Measurements from ENCODE around the gene COBL. TPM values are rescaled to one million over a fixed set of nuclear protein-coding genes. Genes with fewer than 3 reads are reported as not detected.

COBL gene
- total RNA-seq, 2 experiments from 2014 or later: not detected

GRCh38 chr7:51034521-51035264, 281.9 kb downstream of the COBL start:
- H3K4me1 Mint-ChIP-seq (ENCODE audit: low read depth): no peaks in the 10 kb centered on the region
- CTCF ChIA-PET: no interaction called here
- POLR2A ChIA-PET: no interaction called here
- H3K27me3 Mint-ChIP-seq: peaks cover 2% of the 10 kb centered on the region
- H3K36me3 Mint-ChIP-seq: no peaks in the 10 kb centered on the region
- H3K27ac Mint-ChIP-seq: no peak overlapping the region
- DNase-seq: no peak
- intact Hi-C loops (cut with micrococcal nuclease): no loop called here
- H3K4me3 Mint-ChIP-seq: no peak overlapping the region
- H3K9me3 Mint-ChIP-seq: no peaks in the 10 kb centered on the region

GRCh38 chr7:51033727-51034520, 282.7 kb downstream of the COBL start:
- CTCF ChIA-PET: no interaction called here
- Mint-ChIP-seq H3K9me3 (no peaks in the 10 kb centered on the region), H3K27me3 (peaks cover 2% of the 10 kb centered on the region), H3K4me1 (ENCODE audit: low read depth) (no peaks in the 10 kb centered on the region), H3K36me3 (no peaks in the 10 kb centered on the region), H3K4me3 (no peak overlapping the region), H3K27ac (no peak overlapping the region)
- intact Hi-C loops (cut with micrococcal nuclease): no loop called here
- DNase-seq: no peak
- POLR2A ChIA-PET: no interaction called here

DNA sequence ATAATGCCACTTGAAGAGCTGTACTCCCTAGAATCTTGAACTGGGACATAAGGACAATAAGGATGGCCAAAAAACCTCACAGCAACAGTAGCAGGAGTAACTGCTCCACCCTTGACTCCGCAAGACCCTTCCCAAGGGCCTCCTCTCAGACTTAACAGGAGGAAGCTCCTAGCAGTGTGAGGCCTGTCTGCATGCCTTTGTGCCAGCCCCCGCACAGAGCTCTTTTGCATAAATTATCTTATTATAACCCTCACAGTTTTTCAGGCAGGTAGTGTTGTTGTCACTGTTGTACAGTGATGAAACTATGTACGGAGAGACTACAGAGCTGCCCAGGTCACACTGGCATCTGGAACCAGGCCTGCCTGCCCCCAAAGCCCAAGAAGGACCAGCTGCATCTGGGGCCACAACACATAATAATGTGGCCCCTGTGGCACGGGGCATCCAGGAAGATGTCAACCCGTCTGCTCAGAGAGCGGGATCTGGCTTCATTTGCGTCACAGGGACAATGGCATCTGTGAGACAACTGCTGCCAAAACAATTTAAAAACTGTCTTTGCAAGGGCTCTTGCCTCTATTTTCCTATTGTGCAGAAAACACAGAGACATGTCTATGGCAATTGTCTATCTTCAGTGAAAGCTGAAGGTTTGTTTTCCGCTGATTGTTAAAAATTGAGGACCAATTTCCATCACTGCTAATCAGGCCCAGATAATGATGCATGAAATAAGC, 284.7 kb downstream of the COBL start:
- intact Hi-C loops (cut with micrococcal nuclease): no loop called here
- Mint-ChIP-seq H3K9me3 (no peaks in the 10 kb centered on the region), H3K27me3 (peaks cover 2% of the 10 kb centered on the region), H3K36me3 (no peaks in the 10 kb centered on the region), H3K4me3 (no peak overlapping the region), H3K27ac (no peak overlapping the region), H3K4me1 (ENCODE audit: low read depth) (no peaks in the 10 kb centered on the region)
- ChIA-PET POLR2A (no interaction called here), CTCF (no interaction called here)
- no peak for DNase-seq

DNA sequence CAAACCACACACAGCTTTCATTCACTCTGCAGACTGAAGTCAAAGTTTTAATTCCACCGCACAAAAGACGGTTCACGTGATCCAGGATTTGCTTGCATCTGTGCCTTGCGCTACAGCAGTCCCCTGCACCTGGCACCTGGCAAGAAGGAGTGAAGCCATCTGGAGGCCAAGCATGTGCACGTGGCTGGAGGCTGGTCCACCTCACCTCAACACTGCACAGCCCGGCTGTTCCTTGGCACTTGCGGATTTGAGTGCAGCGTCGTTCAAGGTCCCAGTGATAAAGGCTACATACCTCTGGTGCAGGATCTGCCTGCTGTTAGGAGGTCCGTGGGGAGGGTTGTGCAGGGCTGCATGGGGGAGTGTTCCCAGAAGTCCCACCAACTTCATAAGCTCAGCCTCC, 285.4 kb downstream of the COBL start:
- no peaks in the 10 kb centered on the region for H3K36me3 Mint-ChIP-seq
- H3K4me3 Mint-ChIP-seq: no peak overlapping the region
- H3K27ac Mint-ChIP-seq: no peak overlapping the region
- ChIA-PET CTCF (no interaction called here), POLR2A (no interaction called here)
- H3K4me1 Mint-ChIP-seq (ENCODE audit: low read depth): no peaks in the 10 kb centered on the region
- peaks cover 1% of the 10 kb centered on the region for H3K27me3 Mint-ChIP-seq
- DNase-seq: no peak
- intact Hi-C loops (cut with micrococcal nuclease): no loop called here
- H3K9me3 Mint-ChIP-seq: no peaks in the 10 kb centered on the region

GRCh38 chr7:51029701-51030191, 286.9 kb downstream of the COBL start:
- ChIA-PET CTCF (interaction anchor here (1.1 kb wide), 1 partner anchor 131 kb away, joined by 3 read pairs; no protein-coding TSS in a partner anchor), POLR2A (no interaction called here)
- peaks cover 1% of the 10 kb centered on the region for H3K27me3 Mint-ChIP-seq
- H3K27ac Mint-ChIP-seq: no peak overlapping the region
- no peak for DNase-seq
- no peaks in the 10 kb centered on the region for H3K4me1 Mint-ChIP-seq (ENCODE audit: low read depth)
- no peak overlapping the region for H3K4me3 Mint-ChIP-seq
- H3K9me3 Mint-ChIP-seq: no peaks in the 10 kb centered on the region
- H3K36me3 Mint-ChIP-seq: no peaks in the 10 kb centered on the region
- intact Hi-C loops (cut with micrococcal nuclease): no loop called here

- ChIA-PET CTCF (interaction anchor here (1.1 kb wide), 1 partner anchor 132 kb away, joined by 3 read pairs; no protein-coding TSS in a partner anchor), POLR2A (no interaction called here)
- intact Hi-C loops (cut with micrococcal nuclease): no loop called here
- no peak overlapping the region for H3K27ac Mint-ChIP-seq
- no peaks in the 10 kb centered on the region for H3K36me3 Mint-ChIP-seq
- no peak for DNase-seq
- H3K4me3 Mint-ChIP-seq: no peak overlapping the region
- no peaks in the 10 kb centered on the region for H3K9me3 Mint-ChIP-seq
- H3K27me3 Mint-ChIP-seq: peaks cover 1% of the 10 kb centered on the region
- H3K4me1 Mint-ChIP-seq (ENCODE audit: low read depth): no peaks in the 10 kb centered on the region
Observed at GRCh38 chr7:51029131-51029530, 287.5 kb downstream of the COBL start.

DNA sequence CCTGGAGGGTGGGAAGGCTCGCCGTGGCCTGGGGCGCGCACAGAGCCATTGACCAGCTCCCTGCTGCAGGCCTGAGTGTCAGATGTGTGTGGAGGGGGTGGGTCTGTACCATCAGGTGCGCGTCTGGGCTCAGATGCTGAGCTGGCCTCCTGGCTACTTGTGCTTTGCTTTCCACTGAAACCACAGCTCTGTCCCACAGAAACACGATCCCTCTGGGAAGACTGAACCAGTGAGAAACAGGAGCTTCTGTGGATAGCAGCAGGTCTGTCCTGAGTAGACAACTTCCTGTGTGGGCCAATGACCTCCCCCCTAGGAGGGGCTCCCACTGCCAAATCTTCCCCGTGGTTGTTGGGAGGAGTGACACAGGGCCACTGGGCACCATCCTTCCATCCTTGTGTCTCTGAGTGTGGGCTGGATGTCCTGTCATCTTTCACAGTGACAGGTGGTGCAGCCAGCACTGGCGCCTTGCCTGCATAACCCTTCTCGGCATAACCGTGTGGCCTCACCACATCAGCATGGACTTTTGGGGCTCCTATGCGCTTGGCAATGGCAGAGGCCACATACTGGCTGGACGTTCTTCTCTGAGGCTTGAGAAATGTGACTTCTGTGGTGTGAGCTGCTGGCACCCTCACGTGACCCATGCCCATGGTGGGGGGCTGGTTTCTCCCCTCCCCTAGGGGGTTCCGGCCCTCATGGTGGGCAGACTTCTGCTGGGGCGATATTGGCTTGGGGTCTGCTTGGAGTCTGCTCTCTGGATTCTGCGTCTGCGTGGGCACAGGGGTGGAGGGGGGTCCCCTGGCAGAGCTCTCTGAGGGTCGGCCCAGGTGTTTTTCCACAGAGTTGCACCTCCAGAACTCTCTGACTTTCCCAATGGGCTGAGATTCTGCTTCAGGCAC, 288.4 kb downstream of the COBL start:
- DNase-seq: no peak
- CTCF ChIA-PET: no interaction called here
- intact Hi-C loops (cut with micrococcal nuclease): no loop called here
- H3K27me3 Mint-ChIP-seq: peaks cover 1% of the 10 kb centered on the region
- no peaks in the 10 kb centered on the region for H3K9me3 Mint-ChIP-seq
- H3K4me3 Mint-ChIP-seq: no peak overlapping the region
- no peak overlapping the region for H3K27ac Mint-ChIP-seq
- H3K4me1 Mint-ChIP-seq (ENCODE audit: low read depth): no peaks in the 10 kb centered on the region
- H3K36me3 Mint-ChIP-seq: no peaks in the 10 kb centered on the region
- POLR2A ChIA-PET: no interaction called here

GRCh38 chr7:51027106-51027934, 289.3 kb downstream of the COBL start:
- H3K27ac Mint-ChIP-seq: no peak overlapping the region
- intact Hi-C loops (cut with micrococcal nuclease): no loop called here
- ChIA-PET CTCF (no interaction called here), POLR2A (no interaction called here)
- H3K36me3 Mint-ChIP-seq: no peaks in the 10 kb centered on the region
- no peaks in the 10 kb centered on the region for H3K4me1 Mint-ChIP-seq (ENCODE audit: low read depth)
- no peak overlapping the region for H3K4me3 Mint-ChIP-seq
- no peak for DNase-seq
- peaks cover 1% of the 10 kb centered on the region for H3K27me3 Mint-ChIP-seq
- H3K9me3 Mint-ChIP-seq: no peaks in the 10 kb centered on the region

GRCh38 chr7:51026341-51026740, 290.3 kb downstream of the COBL start:
- no peaks in the 10 kb centered on the region for H3K9me3 Mint-ChIP-seq
- no peak overlapping the region for H3K27ac Mint-ChIP-seq
- peaks cover 1% of the 10 kb centered on the region for H3K27me3 Mint-ChIP-seq
- ChIA-PET CTCF (no interaction called here), POLR2A (no interaction called here)
- intact Hi-C loops (cut with micrococcal nuclease): no loop called here
- H3K4me1 Mint-ChIP-seq (ENCODE audit: low read depth): no peaks in the 10 kb centered on the region
- no peak for DNase-seq
- no peaks in the 10 kb centered on the region for H3K36me3 Mint-ChIP-seq
- no peak overlapping the region for H3K4me3 Mint-ChIP-seq

- CTCF ChIA-PET: no interaction called here
Observed at GRCh38 chr7:51025668-51026067, 290.9 kb downstream of the COBL start.

DNA sequence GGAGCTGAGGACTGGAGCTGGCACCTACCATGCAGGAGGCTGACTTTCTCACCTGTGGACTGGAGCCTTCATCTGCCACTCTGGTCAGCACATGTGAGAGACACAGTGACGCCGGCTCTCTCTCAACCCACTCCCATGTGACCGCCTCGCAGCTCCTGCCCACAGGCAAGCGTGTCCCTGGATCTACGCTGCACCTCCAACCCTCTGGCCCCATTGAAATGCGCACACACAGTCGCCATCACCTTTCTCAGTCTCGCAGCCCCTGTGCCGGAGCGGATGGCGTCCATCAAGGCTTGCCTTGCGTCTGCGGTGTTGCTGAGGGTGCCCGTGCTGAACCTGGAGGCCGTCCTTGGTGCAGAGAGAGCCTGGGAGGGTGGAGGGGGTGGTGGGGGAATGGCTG, 291.7 kb downstream of the COBL start:
- no peaks in the 10 kb centered on the region for H3K9me3 Mint-ChIP-seq
- POLR2A ChIA-PET: no interaction called here
- intact Hi-C loops (cut with micrococcal nuclease): no loop called here

More at GRCh38 chr7:51025668-51026067, 290.9 kb downstream of the COBL start:
- Mint-ChIP-seq H3K4me1 (ENCODE audit: low read depth) (no peaks in the 10 kb centered on the region), H3K9me3 (no peaks in the 10 kb centered on the region), H3K36me3 (no peaks in the 10 kb centered on the region), H3K27me3 (no peaks in the 10 kb centered on the region), H3K27ac (no peak overlapping the region), H3K4me3 (no peak overlapping the region)
- intact Hi-C loops (cut with micrococcal nuclease): no loop called here
- DNase-seq: no peak
- POLR2A ChIA-PET: no interaction called here

More for the DNA sequence above, 291.7 kb downstream of the COBL start:
- H3K27me3 Mint-ChIP-seq: no peaks in the 10 kb centered on the region
- no peak overlapping the region for H3K4me3 Mint-ChIP-seq
- H3K36me3 Mint-ChIP-seq: no peaks in the 10 kb centered on the region
- no peak overlapping the region for H3K27ac Mint-ChIP-seq
- no peak for DNase-seq
- CTCF ChIA-PET: no interaction called here
- no peaks in the 10 kb centered on the region for H3K4me1 Mint-ChIP-seq (ENCODE audit: low read depth)
